ENCODE data around the gene CRIM1. TPM values are rescaled to one million over a fixed set of nuclear protein-coding genes. Genes with fewer than 3 reads are reported as not detected.
A peak's percentile ranks its signal among the peaks of the same experiment; 100 is the strongest.

The CRIM1 gene
- total RNA-seq, 1 donor from 2014 or later = 105 TPM

- intact Hi-C loops (cut with DNase I) = no loop called here
- DNase-seq = no peak
- H3K27me3 ChIP-seq (ENCODE audit: low read depth) = no peaks in the 10 kb centered on the region
- H3K4me1 ChIP-seq = peaks cover 33% of the 10 kb centered on the region
- H3K27ac ChIP-seq = no peak overlapping the region
- no peak overlapping the region for H3K4me3 ChIP-seq
- TF ChIP-seq, protein P1, sequence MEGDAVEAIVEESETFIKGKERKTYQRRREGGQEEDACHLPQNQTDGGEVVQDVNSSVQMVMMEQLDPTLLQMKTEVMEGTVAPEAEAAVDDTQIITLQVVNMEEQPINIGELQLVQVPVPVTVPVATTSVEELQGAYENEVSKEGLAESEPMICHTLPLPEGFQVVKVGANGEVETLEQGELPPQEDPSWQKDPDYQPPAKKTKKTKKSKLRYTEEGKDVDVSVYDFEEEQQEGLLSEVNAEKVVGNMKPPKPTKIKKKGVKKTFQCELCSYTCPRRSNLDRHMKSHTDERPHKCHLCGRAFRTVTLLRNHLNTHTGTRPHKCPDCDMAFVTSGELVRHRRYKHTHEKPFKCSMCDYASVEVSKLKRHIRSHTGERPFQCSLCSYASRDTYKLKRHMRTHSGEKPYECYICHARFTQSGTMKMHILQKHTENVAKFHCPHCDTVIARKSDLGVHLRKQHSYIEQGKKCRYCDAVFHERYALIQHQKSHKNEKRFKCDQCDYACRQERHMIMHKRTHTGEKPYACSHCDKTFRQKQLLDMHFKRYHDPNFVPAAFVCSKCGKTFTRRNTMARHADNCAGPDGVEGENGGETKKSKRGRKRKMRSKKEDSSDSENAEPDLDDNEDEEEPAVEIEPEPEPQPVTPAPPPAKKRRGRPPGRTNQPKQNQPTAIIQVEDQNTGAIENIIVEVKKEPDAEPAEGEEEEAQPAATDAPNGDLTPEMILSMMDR (IDR thresholded peaks at IDR 0.05) = no peak
- H3K9me3 ChIP-seq = peaks cover 25% of the 10 kb centered on the region
- no peak for ATAC-seq
- peaks cover 18% of the 10 kb centered on the region for H3K36me3 ChIP-seq
Observed at GRCh38 chr2:36473230-36473629, 117.7 kb downstream of the CRIM1 start.

- TF ChIP-seq, protein P1 (IDR thresholded peaks at IDR 0.05) = no peak
- ATAC-seq (no peak), DNase-seq (no peak)
- Histone ChIP-seq H3K27ac (no peak overlapping the region), H3K4me3 (no peak overlapping the region), H3K27me3 (ENCODE audit: low read depth) (no peaks in the 10 kb centered on the region), H3K9me3 (peaks cover 25% of the 10 kb centered on the region), H3K4me1 (peaks cover 26% of the 10 kb centered on the region), H3K36me3 (peaks cover 42% of the 10 kb centered on the region)
- intact Hi-C loops (cut with DNase I) = no loop called here
Observed at GRCh38 chr2:36476411-36476810, 120.8 kb downstream of the CRIM1 start.

DNA sequence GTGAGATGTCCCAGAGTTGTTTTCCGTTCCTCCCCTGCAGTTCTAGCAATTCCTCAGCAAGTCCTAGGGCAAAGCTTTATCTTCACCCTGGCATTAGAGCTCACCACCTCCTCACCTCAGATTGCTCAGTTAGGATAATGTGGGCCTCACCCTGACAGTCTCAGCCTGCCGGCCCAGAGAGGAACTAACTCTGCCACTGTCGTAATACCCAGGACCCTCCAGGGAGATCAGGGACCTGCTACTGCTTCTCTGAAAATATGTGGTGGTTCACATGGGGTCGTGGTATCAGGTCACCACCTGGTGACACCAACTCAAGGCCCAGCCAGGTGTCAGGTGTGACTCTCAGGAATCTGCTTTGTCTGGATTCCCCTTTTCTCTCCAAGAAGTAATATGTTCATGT lies 121.7 kb downstream of the CRIM1 start:
- DNase-seq = no peak
- no peak overlapping the region for H3K4me3 ChIP-seq
- peak; percentile 23 to 49 for ATAC-seq
- H3K9me3 ChIP-seq = peaks cover 25% of the 10 kb centered on the region
- intact Hi-C loops (cut with DNase I) = no loop called here
- peaks cover 32% of the 10 kb centered on the region for H3K4me1 ChIP-seq
- TF ChIP-seq, protein P1 (IDR thresholded peaks at IDR 0.05) = no peak
- no peaks in the 10 kb centered on the region for H3K27me3 ChIP-seq (ENCODE audit: low read depth)
- peak overlapping the region; percentile 39 for H3K27ac ChIP-seq
- peaks cover 50% of the 10 kb centered on the region for H3K36me3 ChIP-seq

- TF ChIP-seq, protein P1 (IDR thresholded peaks at IDR 0.05) = no peak
- peaks cover 25% of the 10 kb centered on the region for H3K9me3 ChIP-seq
- H3K4me1 ChIP-seq = peaks cover 37% of the 10 kb centered on the region
- H3K4me3 ChIP-seq = no peak overlapping the region
- H3K27ac ChIP-seq = peak overlapping the region; percentile 39
- ATAC-seq (peak; percentile 47 to 72), DNase-seq (no peak)
- no peaks in the 10 kb centered on the region for H3K27me3 ChIP-seq (ENCODE audit: low read depth)
- intact Hi-C loops (cut with DNase I) = no loop called here
- peaks cover 50% of the 10 kb centered on the region for H3K36me3 ChIP-seq
Observed at GRCh38 chr2:36477746-36478145, 122.2 kb downstream of the CRIM1 start.

- TF ChIP-seq, protein P1 (IDR thresholded peaks at IDR 0.05) = no peak
- intact Hi-C loops (cut with DNase I) = no loop called here
- no peaks in the 10 kb centered on the region for H3K27me3 ChIP-seq (ENCODE audit: low read depth)
- ATAC-seq = peak in 1 of 2 donors; percentile 66
- peaks cover 38% of the 10 kb centered on the region for H3K4me1 ChIP-seq
- no peak overlapping the region for H3K4me3 ChIP-seq
- peaks cover 25% of the 10 kb centered on the region for H3K9me3 ChIP-seq
- peaks cover 50% of the 10 kb centered on the region for H3K36me3 ChIP-seq
- H3K27ac ChIP-seq = peak overlapping the region; percentile 39
- DNase-seq = no peak
Observed at GRCh38 chr2:36478332-36478738, 122.8 kb downstream of the CRIM1 start.

- intact Hi-C loops (cut with DNase I) = no loop called here
- peaks cover 21% of the 10 kb centered on the region for H3K9me3 ChIP-seq
- TF ChIP-seq, protein P1 (IDR thresholded peaks at IDR 0.05) = no peak
- no peaks in the 10 kb centered on the region for H3K27me3 ChIP-seq (ENCODE audit: low read depth)
- ATAC-seq = no peak
- peaks cover 43% of the 10 kb centered on the region for H3K4me1 ChIP-seq
- H3K27ac ChIP-seq = no peak overlapping the region
- H3K36me3 ChIP-seq = peaks cover 53% of the 10 kb centered on the region
- no peak for DNase-seq
- no peak overlapping the region for H3K4me3 ChIP-seq
Observed at GRCh38 chr2:36478999-36479398, 123.4 kb downstream of the CRIM1 start.

All from lower lobe of right lung (tissue), 2 donors.